Adrenal gland (tissue), 5 donors: Measurements from ENCODE around the gene ANKRD10.

Source experiments
- CTCF ChIP-seq, 6 experiments: fragments of 450-650 bp in 4 of 6; fragments of 200-600 bp in 2 of 6; sonication (generic) in 1 of 6; IDR thresholded peaks; 1 replicate in 5 of 6; 2 replicates in 1 of 6; pipeline versions ENCODE4 v1.5.1 to v1.8.0; 2016 to 2021; ENCODE audit warnings: antibody characterized with exemption in 6 of 6, mild to moderate bottlenecking in 2 of 6, moderate library complexity in 1 of 6
- POLR2A ChIP-seq, 2 donors: fragments of 450-650 bp; IDR thresholded peaks; one replicate each; pipeline ENCODE4 v1.6.1; 2017; ENCODE audit warnings: antibody characterized with exemption in 2 of 2, mild to moderate bottlenecking in 2 of 2, moderate library complexity in 1 of 2
- donor health status: DM: no; HTN: no; CAD: no.

- TF ChIP-seq CTCF (IDR thresholded peaks at IDR 0.05) (no peak), POLR2A (IDR thresholded peaks at IDR 0.05) (no peak)
Measured at GRCh38 chr13:110872768-110873638, 41.9 kb downstream of the ANKRD10 start.
